CD4-positive, alpha-beta T cell treated with Interleukin-6 at 100 ng/mL for 8 hours (primary cell): ENCODE data around the gene C7orf57.
A peak's percentile ranks its signal among the peaks of the same experiment; 100 is the strongest.
"Not testable (repeated sequence)": the region's sequence is repeated elsewhere in the genome, so short reads cannot be mapped to it uniquely, and the experiment has no call there.

Experiments used
- DNase-seq: peaks from one replicate; pipeline ENCODE4 v3.0.0-alpha.2; 2020; ENCODE audit warnings: mixed read lengths, low spot score

Gene C7orf57

GRCh38 chr7:48035301-48035966 lies at the start of gene C7orf57:
TSS of gene C7orf57 (plus strand) at chr7:48035543. CDS start at chr7:48036309, 766 bp downstream.
- DNase-seq: peak; percentile 85

GRCh38 chr7:47988496-47989386 lies 46.6 kb upstream of the C7orf57 start:
- no peak for DNase-seq

GRCh38 chr7:47989607-47990400 lies 45.5 kb upstream of the C7orf57 start:
- DNase-seq: not testable (repeated sequence)

GRCh38 chr7:47990592-47990991 lies 44.8 kb upstream of the C7orf57 start:
- no peak for DNase-seq

- DNase-seq: no peak
These were observed 44.1 kb upstream of the C7orf57 start for GRCh38 chr7:47991270-47991669.

GRCh38 chr7:47991741-47992311 lies 43.5 kb upstream of the C7orf57 start:
- peak; percentile 89 for DNase-seq

- DNase-seq: no peak
These were observed 42.9 kb upstream of the C7orf57 start for GRCh38 chr7:47992446-47992845.

GRCh38 chr7:47999413-47999812 lies 35.9 kb upstream of the C7orf57 start:
- DNase-seq: no peak

GRCh38 chr7:48000164-48000563 lies 35.2 kb upstream of the C7orf57 start:
- not testable (repeated sequence) for DNase-seq

GRCh38 chr7:48004032-48004431 lies 31.3 kb upstream of the C7orf57 start:
- no peak for DNase-seq

- no peak for DNase-seq
These were observed 30.7 kb upstream of the C7orf57 start for GRCh38 chr7:48004638-48005037.

GRCh38 chr7:48006866-48007265 lies 28.5 kb upstream of the C7orf57 start:
- DNase-seq: no peak

GRCh38 chr7:48009257-48009656 lies 26.1 kb upstream of the C7orf57 start:
- DNase-seq: no peak

- no peak for DNase-seq
These were observed 25.4 kb upstream of the C7orf57 start for GRCh38 chr7:48009954-48010353.

GRCh38 chr7:48011323-48011722 lies 24.0 kb upstream of the C7orf57 start:
- DNase-seq: no peak

GRCh38 chr7:48011951-48012350 lies 23.4 kb upstream of the C7orf57 start:
- no peak for DNase-seq

- no peak for DNase-seq
These were observed 18.7 kb upstream of the C7orf57 start for GRCh38 chr7:48016641-48017040.

GRCh38 chr7:48017674-48018073 lies 17.7 kb upstream of the C7orf57 start:
- DNase-seq: no peak

GRCh38 chr7:48025624-48026023 lies 9.7 kb upstream of the C7orf57 start:
- DNase-seq: no peak

- no peak for DNase-seq
These were observed 6.4 kb upstream of the C7orf57 start, which contains the start of gene SUN3 for GRCh38 chr7:48028938-48029337. TSS of gene SUN3 (minus strand) at chr7:48029107. CDS start at chr7:48028938, 169 bp downstream.

GRCh38 chr7:48031111-48031510 lies 4.2 kb upstream of the C7orf57 start:
- no peak for DNase-seq

- no peak for DNase-seq
These were observed 1.4 kb upstream of the C7orf57 start for GRCh38 chr7:48033922-48034321.
